GM21423 (cell line): Measurements from ENCODE around the gene TLE3.

Experiments
- ATAC-seq: cut with Tn5 transposase; IDR thresholded peaks from one replicate; pipeline ENCODE4 v1.9.1; 2021; ENCODE audit warnings: mild to moderate bottlenecking, moderate library complexity; ENCODE audit not compliant: unreplicated experiment

Gene TLE3

DNA sequence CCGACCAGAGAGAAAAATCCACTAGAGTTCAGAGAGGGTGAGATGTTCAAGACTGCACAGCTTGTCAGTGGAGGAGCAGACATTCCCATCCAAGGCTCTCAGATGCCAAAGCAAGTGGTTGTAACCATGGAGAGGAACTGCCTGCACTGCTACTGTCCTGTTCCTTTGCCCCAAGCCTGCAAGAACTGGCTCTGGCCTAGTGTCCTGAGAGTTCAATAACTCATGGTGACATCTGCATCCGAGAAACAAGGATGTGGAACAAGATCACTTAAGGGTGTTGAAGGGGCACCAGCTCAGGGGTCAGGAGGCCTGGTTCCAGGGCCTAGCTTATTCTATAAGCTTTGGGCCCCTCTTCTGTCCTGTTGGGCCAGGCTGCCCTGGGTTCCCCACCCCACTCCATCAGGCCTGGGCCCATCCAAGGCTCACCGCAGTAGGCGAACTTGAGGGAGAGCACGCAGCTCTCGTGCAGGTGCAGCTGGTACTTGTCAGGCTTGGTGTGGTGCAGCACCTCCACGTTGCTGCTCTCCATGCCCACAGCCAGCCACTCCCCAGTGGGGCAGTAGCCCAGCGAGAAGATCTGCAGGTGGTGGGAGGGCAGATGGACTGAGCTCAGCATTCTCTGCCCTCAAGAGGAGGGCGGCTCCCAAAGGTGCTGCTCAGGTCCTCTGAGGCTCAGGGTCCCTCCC lies 45.6 kb downstream of the TLE3 start:
- ATAC-seq: no peak

DNA sequence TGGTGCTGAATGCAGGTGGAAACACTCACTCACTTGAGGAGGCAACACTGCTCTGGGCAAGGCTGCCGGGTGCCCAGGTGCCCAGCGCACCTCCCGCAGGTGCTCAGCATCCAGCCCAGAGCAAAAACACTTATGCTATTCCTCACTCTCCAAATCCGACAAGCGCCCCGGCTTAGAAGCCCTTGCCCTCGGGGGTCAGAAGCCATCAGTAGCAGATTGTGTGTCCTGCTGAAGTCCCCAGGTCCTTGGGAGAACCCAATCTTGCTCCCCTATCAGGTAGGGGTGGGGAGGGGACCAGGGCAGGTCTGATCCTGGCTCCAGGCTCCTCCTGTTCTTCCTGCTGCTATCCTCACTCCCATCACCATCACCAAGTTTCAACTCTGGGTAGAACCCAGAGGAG lies 46.7 kb downstream of the TLE3 start:
- ATAC-seq: no peak

DNA sequence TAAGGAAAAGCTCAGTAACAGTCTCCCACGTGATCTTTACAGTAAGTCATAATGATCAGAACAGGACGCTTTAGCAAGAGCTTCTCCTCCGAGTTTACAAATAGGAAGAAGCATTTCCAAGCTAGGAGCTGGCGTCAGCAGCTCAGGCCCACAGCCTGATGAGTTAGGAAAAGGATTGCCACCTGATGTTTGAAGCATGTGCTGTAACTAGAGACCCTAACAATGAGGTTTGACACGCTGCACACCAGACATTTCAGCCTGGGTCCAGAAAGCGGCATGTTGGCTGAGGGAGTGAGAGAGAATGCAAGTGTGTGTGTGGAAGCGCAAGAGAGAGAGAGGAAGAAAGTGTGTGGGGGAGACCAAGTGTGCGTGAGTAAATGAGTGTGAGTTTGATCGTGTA lies 47.3 kb downstream of the TLE3 start:
- ATAC-seq: no peak

DNA sequence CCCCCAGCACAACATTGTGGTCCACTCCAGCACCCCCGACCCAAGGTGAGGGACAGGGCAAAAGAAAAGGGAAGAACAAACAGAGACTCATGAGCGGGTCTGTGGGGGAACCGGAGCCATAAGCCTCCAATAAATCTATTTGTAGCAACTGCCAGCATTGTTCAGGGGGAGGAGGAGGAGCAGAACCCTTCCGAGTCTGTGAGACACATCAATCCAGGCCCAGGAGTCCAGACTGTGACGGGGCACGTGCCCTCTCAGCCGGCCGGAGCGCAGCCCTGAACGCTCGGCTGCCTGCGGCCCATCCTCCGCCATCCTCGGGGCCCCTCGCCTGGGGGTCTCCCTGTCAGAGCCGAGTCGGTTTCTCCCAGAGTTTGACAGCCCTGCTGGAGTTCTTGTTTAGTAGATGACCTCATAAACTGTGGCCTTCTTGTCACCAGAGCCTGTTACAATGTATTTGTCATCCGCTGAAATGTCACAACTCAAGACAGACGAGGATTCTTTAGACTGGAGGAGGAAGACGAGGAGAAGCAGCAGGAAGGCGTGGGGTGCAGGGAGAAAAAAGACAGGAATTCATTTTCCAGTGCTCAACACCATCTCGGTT lies 47.9 kb downstream of the TLE3 start:
- ATAC-seq: no peak

DNA sequence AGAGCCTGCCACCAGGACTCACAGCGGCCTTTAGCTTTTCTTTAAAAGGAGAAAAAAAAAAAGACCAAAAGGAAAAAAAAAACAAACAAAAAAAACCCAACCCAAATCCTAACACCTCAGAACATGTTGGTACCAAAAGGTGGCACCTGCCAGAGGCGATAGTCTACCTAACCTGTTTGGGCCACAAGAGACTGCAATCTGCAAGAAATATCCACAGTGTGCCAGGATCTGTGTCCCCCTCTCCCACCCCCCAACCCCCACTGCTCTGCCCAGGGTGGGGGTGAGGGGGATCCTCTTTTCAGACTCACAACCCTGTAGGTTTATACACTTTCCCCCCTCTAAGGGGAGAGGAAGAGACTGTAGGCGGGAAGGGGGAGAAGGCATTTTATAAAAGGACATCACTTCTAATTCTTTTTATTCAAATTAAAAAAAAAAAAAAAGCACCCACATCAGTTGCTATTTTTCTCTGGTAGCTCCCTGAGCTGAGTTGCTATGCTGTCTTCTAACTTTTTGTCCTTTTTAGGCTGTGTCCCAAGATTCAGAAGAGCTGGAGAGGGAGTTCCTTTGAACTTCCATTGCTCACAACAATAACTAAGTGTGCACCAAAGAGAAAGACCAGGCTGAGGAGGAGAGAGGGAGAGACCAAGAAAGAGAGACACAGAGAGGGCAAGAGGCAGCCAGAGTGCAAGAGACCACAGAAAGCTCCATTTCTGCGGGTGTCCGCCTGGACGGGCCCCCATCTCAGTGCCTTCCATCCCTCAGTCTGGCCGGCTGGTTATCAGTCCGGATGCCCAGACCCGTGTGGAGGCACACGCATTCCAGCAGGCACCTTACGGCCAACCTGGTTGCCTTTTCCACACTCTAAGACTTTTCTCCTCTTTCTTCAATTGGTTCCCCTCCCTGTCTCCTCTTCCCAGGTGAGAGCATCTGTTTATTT lies 48.9 kb downstream of the TLE3 start:
- no peak for ATAC-seq

DNA sequence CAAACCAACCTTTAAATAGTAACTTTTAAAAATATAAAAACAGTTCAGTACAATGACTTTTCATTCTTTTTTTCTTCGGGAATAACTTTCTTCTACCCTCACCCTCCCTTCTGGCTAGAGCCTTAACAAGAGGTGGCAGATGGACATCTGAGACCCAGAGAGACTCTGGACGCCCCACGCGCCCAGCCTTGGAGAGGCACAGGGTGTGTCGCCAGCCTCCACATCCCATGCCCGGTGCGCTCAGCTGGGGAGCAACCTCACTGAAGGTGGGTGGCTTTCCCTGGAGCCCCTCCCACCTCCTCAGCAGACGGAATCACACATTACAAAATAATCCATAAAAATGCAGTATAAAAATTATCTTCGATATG lies 49.5 kb downstream of the TLE3 start:
- no peak for ATAC-seq

DNA sequence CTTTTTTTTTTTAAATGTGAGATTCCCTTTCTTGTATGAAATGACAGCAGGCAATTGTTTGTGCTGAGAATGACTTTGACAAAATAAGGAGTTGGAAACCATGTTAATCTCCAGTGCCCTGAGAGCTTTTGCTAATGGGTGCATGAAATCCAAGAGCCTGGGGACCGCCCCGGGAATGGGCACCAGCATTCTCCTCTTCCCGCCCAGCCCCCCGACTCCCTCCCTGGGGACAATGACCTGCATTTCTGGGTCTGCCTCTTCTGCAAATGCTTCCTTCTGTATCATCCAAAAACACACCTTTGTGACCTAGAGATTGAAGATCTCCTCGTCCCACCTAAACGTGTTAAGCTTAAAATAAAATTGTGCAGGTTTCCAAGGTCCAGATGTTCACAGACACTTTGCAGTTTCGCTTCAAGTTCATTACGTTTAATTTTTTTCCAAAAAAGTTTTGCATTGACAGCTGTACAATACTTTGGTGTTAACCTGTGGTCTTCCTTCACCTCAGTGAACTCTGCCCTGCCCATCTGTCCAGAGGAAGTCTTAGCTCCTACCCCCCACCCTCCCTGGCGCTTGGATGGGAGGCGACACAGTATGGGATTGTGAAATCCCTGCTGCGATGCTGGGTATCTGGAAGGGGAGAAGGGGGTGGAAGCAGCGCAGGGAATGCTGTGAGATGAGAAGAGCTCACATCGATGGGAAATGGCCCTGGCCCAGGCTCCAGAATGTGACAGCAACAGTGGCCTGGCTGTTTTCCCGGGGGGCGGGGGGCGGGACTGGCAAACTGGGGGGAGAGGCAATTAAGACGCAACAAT lies 50.1 kb downstream of the TLE3 start:
- ATAC-seq: no peak

DNA sequence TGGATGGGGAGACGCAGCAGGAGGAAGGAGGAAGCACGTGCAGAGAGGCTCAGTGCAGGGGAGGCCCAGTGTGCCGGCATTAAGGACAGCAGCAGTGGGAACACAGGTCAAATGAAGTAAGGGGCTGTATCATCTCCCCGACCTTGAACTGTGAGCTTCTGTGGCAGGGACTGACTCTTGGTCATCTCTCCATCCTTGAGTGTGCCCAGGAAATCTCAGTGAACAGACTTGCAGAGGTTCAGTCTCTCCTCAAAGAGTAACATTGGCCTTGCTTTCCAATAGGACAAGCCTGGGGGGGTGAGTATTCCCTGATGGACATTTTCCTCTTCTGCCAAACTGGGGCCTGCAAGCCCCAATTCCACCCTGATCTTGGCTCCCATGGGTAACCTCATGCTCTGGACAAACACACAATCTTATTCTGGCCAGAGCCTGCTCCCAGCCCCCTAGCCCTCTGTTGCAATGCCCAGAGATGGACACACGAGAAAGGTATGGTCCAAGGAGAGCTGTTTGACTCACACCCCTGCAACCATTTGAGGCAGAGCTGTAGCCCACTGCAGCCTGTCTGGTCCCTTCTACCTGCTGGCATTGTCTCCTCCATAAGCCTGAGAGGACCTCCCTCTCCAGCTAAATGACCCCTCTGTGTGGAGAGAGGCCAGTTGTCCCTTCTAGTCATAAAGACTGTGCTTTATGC lies 50.9 kb downstream of the TLE3 start:
- no peak for ATAC-seq

DNA sequence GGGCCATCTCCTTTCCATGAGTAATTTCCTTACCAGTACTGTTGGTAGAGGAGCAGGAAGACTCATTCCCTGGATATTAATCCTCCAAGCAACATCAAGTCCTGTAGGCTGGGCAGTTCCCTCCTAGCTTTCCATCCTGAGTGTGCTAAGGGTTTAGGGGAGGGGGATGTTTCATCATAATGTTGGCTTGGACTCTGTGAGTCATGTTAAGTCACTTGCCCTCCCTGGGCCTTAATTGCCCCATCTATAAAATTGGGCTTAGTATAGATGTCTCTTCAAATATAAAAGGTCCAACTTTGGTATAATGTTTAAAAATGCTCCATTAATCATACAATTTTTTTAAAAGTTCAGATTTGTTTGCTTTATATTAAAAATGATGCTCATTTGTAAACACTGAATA lies 52.7 kb downstream of the TLE3 start:
- ATAC-seq: no peak

DNA sequence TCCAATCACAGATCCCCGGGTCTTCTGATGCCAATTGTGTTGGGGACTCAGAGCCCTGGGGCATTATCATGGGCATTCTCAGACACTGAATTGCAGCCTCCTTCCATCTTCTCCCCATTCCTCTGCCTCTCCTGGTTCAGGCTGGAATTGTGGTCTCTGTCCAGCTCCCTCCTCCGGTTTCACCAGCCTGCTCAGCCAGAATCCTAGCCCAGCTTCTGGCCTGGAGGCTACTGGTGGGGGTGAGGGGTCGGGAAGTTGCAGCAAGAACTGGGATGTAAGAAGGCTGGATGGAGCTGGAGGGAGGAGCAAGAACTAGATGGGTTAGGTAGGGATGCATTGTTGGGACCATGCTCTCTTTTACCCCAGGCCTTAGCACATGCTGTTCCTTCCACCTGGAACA lies 53.5 kb downstream of the TLE3 start:
- no peak for ATAC-seq

DNA sequence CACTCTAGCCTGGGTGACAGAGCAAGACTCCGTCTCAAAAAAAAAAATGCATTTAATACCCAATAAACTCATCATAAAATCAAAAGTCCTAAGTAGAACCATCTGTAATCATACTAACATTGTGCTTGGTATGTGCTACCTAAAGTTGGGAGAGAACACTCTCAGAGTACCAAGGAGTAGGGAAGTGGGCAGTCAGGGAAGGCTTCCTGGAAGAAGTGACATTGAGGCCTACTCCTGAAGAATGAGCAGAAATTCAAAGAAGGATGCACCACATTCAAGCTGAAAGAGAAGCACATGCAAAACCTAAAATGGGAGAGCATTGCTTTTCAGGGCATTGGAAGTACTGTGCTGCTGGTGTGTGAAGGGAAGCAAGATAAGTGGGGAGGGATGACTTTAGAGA lies 54.1 kb downstream of the TLE3 start:
- no peak for ATAC-seq

DNA sequence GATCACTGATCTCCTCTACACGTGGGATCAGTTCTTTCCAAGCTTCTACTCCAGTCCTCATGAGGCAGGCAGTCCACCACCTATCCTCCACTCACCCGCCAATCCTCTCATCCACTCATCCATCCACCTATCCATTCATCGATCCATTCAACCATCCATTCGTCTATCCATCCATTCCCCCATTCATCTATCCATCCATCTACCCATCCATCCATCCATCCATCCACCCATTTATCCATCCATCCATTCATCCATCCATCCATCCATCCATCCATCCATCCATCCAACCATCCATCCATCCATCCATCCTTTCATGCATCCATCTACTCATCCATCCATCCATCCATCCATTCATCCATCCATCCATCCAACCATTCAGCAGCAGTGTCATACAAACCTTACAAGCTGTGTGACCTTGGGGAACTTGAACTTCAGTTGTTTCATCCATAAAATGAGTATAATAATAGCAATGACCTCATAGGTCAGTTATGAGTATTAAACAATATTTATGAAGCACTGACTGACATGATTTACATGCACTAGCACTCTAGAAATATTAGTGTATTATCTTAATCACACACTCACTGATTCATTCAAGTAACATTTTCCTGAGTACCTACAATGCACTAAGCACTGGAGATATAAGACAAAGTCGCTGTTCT lies 55.0 kb downstream of the TLE3 start:
- no peak for ATAC-seq

DNA sequence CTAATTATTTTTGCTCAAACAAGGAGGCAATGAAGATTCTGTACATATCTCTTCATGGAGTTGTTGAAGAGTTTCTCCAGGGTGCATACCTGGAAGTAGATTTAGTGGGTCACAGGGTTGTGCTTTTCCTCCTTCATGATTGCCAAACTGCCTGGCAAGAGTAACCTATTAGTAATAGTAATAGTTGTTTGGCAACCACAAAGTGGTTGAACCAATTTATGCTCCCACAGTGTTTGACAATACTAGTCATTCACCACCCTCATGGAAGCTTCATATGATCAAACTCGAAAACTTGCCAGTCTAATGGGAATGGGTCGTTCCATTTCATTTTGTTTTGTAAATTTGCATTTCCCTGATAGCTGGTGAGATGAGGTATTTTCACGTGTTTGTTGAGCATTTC lies 57.8 kb downstream of the TLE3 start:
- ATAC-seq: no peak

DNA sequence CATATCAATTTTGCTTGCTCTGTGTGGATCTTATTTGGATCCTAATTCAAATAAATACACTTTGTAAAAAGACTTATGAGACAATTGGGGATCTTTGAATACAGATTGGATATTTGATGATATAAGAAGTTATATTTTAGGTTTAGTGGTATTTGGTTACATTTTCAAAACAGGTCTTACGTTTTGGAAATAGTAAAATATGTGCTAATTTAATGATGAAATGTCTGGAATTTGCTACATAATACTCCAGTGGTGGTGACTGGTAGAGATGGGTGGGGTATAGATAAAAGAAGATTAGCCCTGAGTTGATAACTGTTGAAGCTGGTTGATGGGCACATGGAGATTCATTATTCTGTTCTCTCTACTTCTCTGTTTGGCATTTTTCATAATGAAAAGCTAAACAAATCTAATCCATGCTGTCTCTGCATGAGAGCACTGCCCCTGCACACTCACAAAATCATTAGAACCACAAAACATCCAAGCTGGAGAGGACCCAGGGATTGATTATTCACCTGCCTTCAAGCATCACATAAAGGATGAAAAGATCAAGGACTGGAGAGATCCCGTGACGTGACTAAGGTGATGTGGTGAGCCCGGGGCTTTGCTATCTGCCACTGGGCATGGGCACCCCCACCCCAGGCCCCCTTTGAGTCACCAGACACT lies 58.9 kb downstream of the TLE3 start:
- no peak for ATAC-seq

DNA sequence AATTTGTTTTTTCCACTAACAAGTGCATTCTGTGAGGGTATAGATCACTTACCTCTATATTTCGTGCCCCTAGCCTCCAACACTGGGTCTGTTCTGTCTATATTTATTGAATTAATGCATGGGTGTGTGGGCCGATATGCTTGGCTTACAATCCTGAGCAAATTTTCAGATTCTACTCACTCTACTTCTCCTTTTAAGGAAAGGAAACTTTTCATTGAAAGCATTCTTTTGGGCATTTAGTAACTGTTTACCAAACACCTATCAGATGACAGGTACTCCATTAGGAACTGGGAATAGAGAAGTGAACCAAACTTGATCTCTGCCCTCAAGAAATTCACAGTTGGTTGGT lies 60.5 kb downstream of the TLE3 start:
- no peak for ATAC-seq

DNA sequence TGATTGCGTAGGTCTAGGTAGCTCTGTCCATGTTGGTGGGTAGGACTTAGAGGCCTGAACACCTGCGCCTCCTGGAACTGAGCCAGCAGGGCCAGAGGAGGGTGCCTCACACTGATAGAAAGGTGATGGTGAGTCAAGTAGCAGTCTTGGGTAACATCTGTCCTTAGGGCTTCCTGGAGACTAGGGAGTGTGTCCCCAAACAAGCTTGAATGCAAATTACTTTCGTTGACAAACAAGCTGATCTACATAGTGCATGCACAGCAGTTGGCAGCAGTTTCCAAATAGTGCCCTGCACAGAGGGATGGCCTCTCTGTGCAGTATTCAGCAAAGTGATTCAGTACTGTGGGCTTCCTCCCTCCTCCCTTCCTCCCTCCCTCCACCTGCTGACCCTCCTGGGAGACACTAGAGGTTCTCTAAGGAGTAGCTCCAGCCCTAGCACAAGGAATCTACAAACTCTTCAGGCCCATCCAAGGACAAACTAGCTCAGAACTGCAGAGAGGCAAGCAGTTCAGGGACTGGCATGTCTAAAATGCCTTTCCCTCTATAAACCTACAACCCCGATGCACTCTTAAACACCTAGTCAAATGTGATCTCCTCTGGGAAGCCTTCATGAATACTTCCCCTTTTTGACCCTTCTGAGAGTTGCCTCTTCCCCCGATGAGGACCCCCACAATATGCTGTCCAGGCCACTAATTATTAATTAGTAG lies 61.0 kb downstream of the TLE3 start:
- peak; percentile 75 for ATAC-seq

DNA sequence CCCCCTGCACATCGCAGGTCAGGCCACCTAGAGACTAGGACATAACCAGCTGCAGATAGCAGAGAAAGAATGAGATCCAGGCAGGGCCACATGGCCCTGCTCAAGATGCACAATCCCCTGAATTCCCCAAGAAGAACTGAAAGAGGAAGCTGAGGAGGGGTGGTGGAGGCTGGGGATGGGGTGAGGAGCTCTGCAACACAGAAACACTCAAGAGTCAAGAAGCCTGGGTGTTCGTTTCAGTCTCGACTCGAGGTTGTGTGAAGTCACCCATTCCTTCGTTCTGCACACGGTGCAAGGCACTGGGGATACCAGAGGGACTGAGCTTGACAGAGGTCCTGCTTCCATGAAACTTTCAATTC lies 62.0 kb downstream of the TLE3 start:
- peak; percentile 61 for ATAC-seq

DNA sequence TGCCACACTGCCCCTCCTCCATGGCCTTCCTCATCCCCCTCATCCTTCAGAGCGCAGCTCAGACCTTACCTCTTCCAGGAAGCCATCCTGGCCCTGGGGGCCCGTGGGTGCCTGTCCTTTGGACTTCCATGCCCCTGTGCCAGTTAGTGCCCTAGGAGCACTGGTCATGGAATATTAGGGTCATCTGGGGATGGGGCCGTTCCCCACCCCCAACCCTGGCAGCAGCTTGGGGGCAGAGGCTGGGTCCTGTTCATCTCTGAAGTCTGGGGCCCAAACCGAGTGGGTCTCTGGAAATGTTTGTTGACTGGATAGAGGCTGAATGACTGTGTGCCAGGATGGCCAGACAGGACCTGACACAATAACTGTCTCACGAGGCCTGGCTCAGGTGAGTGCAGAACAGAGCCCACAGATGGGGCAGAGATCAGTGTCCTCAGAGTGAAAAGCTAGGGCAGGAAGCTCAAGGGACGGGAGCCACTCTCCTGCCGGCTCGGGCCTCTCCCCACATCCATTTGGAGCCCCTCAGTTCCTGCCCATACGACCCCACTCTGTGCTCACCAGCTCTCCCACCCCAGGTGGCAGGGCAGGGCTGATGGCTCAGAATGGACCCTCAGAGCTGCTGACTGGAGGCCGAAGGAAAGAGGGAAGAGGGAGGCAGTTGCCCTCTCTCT lies 62.5 kb downstream of the TLE3 start:
- no peak for ATAC-seq

DNA sequence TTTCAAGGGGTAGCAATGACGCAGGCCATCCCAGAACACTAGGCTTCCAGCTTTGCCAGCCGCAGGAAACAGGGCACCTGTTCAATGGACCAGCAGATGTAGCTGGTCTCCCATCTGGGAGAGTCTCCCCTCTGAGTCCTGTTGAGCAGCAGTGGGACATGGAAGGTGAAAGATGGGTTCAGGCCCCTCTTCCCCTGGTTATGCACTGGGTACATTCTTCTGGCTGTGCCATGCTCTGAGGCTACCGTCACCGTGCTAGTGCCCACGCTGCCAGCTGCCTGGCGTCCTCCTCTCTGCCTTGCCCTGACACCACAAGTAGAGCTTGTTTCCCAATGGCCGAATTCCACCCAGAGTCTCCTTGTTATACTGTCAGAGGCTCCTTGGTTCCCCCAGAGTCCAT lies 63.1 kb downstream of the TLE3 start:
- no peak for ATAC-seq
